HG02763 (cell line): ENCODE measurements around the gene RNF149.
A peak's percentile ranks its signal among the peaks of the same experiment; 100 is the strongest.
"Not testable (repeated sequence)": the region's sequence is repeated elsewhere in the genome, so short reads cannot be mapped to it uniquely, and the experiment has no call there.

Source experiments
- ATAC-seq: cut with Tn5 transposase; IDR thresholded peaks from one replicate; pipeline ENCODE4 v1.9.1; 2021; ENCODE audit warnings: mild to moderate bottlenecking, moderate library complexity; ENCODE audit not compliant: unreplicated experiment

The RNF149 gene

DNA sequence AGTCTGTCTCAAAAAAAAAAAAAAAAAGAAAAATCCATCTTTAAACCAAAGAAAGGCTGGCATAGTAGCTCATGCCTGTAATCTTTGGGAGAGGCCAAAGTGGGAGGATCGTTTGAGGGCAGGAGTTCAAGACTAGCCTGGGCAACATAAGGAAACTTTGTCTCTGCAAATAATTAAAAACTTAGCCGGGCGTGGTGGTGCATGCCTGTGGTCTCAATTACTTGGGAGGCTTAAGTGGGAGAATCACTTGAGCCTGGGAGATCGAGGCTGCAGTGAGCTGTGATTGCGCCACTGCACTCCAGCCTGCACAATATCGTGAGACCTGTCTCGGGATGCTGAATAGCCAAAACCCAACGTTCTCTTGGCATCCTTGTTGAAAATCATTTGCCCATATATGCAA is 49.7 kb downstream of the RNF149 start:
- no peak for ATAC-seq

DNA sequence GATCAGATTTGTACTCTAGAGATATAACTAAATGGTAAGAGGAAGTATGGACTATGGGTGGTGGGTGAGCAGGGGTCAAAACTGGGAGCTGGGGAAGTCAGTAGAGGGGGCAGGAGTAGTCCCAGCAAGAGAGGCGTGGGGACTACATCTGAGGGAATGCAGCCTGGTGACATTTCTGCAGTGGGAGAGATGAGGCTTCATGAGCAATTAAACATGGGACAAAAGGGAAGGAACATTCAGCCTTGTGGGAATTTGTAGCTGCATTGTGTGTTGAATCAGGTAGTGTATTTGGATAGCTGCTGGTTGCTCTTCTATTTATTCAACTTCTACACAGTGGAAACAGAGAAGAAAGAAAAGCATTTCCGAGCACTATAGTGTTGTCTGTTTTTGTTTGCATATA is 52.2 kb downstream of the RNF149 start:
- no peak for ATAC-seq

DNA sequence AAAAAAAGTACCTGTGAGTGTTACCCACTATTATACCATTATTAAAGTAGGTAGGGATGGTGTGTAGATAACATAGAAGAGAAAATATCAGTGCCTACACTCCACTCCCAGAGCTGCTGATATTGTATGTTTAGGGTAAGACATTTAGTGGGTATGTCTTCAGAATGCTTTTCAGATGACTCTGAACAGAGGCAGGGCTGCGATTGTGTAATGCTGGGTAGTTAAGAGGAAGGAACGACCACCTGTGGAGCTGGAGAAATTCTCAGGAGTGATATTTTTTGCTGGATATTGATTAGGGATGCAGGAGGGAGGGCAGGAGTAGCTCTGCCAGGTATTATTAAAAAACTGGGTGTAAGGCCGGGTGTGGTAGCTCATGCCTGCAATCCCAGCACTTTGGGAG is 53.0 kb downstream of the RNF149 start:
- ATAC-seq: no peak

DNA sequence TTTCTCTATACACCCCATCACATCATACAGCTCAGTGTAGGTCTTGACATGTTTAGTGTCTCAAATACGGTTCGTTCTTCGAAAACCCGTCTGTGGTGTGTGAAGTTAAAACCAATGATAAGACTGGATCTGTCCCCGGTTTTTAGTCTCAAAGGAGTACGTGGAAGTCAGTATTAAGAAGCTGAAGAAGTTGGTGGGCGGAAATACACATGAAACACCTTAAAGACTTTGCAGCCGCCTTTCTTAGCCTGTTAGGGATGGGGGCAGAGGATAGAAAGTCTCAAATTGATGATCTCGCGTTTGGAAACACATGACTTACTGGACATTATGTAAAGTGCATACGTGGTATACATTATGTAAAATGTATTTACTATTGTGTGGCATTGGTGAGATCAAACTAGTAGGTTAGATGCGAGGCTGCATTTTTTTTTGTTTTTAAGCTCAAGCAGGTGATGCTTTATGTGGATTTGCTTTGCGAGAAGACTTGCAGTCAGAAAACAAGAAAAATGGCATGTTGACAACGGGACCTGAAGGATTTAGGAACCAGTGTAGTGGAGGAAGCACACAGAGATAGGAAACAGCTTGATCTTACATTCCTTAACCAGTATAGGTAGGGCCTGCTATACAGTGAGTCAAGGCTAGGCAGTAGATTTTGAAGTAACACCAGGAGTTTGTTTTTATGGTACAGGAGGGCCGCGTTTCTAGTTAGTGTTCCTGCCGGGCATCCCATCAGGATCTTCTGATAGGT is 54.6 kb downstream of the RNF149 start:
- no peak for ATAC-seq

DNA sequence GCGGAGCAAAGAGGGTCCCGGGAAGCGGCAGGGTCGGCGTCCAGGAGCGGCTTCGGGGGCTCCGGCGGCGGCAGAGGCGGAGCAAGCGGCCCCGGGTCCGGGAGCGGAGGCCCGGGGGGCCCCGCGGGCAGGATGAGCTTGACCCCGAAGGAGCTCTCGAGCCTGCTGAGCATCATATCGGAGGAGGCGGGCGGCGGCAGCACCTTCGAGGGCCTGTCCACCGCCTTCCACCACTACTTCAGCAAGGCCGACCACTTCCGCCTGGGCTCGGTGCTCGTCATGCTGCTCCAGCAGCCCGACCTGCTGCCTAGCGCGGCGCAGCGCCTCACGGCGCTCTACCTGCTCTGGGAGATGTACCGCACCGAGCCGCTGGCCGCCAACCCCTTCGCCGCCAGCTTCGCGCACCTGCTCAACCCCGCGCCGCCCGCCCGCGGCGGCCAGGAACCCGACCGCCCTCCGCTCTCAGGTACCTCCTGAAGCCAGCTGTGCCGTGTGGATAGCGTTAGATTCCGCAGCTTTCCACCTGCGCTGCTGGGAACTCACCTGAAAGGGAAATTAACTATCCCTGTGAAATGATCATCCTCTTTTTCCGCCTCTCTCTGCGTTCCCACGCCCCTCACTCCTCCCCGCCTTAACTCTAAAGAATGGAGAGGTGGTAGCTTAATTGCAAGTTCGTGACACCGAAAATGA is 55.3 kb downstream of the RNF149 start:
- peak; percentile 48 for ATAC-seq

DNA sequence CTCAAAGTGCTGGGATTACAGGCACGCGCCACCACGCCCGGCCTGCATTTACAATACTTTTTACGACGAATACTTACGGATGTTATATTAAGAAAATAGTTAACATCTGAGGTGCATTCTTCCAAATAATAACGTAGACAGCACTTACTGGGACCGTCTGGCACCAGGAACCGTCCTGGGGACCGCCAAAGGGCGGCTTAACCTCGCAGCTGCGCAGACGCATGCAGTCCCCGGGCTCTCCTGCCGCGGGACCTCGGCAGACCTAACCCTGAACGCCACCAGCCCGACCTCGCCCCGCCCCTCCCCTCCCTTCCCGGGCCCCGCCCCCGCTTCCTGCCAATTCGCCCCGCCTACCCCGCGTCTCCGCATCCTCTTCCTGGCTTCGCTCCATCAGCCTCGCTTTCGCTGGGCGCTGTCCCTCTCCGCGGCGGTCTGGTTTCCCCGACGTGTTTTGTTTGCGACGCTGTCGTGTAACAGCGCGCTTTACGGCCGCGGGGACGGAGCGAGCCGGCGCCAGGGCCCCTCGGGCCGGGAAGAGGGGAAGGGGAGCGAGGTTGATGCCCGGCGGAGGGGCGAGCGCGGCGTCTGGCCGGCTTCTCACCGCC is 56.0 kb downstream of the RNF149 start, which contains the start of gene CNOT11:
Gene CNOT11, plus strand, starts transcription at position 479 of the 605 bp plus-strand sequence. Its CDS starts 79 bp downstream, at position 558.
- peak; percentile 86 for ATAC-seq

DNA sequence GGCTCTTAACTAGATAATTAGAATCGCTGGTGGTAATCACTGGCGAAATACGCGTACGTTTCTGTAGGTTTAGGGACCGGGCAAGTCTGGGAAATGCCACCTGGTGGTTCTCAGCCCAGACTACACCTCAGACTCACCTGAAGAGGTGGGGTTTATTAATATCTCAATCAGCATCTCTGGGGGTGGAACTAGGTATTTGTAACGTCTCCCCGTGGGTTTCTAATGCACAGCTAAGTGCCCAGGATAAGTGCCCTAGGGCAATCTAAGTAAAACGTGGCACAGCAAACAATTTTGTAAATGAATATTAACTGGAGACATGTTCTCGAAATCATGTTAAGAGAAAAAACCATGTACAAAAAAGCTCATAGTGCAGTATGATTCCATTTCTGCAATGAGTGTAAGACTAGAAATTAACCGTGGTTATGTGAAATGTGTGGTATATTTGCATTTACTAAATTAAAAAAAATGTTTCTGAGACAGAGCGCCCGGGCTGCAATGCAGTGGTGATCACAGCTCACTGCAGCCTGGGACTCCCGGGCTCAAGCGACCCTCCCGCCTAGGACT is 56.6 kb downstream of the RNF149 start:
- peak; percentile 45 for ATAC-seq

DNA sequence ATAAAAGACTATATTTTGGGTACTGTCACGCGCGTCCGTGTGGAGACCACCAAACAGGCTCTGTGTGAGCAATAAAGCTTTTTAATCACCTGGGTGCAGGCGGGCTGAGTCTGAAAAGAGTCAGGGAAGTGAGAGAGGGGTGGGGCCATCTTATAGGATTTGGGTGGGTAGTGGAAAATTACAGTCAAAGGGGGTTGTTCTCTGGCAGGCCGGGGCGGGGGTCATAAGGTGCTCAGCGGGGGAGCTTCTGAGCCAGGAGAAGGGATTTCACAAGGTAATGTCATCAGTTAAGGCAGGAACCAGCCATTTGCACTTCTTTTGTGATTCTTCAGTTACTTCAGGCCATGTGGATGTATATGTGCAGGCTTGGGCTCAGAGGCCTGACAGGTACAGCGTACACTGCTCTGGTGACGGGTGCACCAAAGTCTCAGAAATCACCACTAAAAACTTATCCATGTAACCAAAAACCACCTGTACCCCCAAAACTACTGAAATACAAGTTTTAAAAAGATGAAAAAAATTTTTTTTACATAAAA is 57.2 kb downstream of the RNF149 start:
- not testable (repeated sequence) for ATAC-seq

DNA sequence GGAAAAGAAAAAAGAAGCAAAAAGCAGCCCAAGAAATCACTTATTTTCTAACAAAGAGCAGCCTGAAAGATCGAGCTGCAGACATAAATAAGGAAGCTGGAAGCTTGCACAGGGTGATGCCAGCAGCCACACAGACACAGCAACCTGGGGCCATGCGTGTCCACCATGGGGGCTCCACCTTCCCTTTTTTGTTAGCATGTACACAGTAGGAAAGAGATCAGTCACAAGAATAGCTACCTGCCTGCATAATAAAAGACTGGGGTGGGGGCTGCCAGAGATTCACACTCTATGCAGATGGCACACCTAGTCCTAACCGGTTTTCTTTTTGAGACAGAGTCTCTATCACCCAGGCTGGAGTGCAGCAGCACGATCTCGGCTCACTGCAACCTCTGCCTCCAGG is 58.7 kb downstream of the RNF149 start:
- no peak for ATAC-seq

DNA sequence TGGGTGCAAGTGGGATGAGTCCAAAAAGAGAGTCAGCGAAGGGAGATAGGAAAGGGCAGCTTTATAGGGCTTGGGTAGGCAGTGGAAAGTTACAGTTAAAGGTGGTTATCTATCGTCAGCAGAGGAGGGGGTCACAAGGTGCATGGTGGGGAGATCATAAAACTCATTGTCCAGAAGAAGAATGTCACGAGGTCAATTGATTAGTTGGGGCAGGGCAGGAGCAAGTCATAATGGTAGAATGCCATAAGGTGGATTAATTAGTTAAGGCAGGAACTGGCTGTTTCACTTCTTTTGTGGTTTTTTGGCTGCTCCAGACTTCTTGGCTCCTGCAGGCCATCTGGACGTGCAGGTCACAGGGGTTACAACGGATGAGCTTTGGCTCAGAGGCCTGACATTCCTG is 59.7 kb downstream of the RNF149 start:
- ATAC-seq: not testable (repeated sequence)

DNA sequence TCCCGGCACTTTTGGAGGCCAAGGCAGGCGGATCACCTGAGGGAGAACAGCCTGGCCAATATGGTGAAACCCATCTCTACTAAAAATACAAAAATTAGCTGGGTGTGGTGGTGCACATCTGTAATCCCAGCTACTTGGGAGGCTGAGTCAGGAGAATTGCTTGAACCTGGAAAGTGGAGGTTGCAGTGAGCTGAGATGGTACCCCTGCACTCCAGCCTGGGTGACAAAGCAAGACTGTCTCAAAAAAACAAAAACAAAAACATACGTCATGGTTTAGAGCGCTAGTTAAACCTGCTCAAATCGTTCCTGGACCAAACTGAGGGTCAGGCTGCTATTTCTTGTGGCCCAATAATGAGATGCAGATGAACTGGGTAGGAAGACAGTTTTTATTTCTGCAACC is 63.0 kb downstream of the RNF149 start:
- not testable (repeated sequence) for ATAC-seq

DNA sequence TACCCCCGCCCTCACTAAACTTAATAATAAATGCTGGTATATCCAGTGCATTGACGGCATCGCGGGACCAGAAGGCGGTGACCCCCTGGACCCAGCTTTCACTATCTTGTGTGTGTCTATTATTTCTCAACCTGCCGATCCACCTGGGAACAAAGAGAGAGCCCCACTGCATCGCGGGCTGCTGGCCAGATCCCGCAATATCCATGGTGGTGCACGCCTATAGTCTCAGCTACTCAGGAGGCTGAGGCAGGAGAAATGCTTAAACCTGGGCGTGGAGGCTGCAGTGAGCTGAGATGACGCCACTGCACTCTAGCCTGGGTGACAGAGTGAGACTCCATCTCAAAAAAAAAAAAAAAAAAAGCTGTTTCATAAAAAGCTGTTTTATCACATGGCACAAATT is 63.6 kb downstream of the RNF149 start:
- not testable (repeated sequence) for ATAC-seq

DNA sequence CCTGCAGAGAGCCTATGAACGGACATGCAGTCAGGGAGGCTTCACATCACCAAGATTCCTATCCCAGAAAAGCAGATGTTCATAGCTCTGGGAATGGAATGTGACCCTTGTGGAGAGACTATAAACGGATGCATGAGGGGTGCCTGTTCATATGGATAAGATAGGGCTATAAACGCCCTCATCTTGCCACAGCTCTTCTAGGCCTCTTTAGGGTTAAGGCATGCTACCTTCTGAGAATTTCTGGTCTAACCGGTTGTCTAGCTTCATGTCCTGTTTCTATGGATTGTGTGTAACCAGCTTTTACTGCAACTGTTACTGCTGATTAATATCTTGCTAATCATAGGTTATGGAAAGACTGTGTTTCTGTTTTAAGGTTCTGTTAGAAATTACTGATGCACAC is 64.1 kb downstream of the RNF149 start:
- ATAC-seq: not testable (repeated sequence)

DNA sequence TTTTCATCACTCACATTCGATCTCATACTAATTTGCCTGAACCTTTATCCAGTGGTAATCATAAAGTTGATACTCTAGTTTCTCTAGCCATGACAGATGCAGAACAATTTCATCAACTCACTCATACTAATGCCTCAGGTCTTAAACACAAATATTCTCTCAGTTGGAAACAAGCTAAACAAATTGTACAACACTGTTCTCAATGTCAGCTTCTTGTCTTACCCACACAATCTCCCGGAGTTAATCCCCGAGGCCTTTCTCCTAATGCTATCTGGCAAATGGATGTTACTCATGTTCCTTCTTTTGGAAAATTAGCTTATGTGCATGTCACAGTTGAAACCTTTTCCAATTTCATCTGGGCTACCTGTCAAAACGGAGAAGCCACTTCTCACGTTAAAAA is 67.3 kb downstream of the RNF149 start:
- ATAC-seq: no peak

DNA sequence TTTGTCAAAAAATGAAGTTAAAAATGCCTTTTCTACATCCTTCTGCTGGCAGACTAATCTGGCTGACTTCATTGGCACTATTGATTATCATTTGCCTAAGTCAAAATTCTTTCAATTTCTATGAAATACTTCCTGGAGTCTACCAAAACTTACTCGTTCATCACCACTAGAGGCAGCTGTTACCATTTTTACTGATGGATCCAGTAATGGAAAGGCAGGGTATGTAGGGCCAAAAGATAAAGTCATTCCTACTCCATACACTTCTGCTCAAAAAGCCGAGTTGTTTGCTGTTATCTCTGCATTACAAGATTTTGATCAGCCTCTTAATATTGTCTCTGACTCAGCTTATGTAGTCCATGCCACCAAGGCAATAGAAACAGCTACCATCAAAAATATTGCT is 67.8 kb downstream of the RNF149 start:
- ATAC-seq: not testable (repeated sequence)

DNA sequence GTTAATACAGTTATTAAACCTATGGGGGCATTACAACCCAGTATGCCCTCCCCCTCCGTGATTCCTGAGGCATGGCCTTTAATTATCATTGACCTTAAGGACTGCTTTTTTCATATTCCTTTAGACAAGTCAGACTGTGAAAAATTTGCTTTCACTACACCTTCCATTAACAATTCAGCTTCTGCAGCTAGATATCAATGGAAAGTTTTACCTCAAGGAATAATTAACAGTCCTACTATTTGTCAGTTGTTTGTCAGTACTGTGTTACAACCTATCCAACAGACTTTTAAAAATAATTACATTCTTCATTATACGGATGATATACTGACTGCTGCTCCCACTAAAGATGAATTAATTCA is 68.8 kb downstream of the RNF149 start:
- not testable (repeated sequence) for ATAC-seq

DNA sequence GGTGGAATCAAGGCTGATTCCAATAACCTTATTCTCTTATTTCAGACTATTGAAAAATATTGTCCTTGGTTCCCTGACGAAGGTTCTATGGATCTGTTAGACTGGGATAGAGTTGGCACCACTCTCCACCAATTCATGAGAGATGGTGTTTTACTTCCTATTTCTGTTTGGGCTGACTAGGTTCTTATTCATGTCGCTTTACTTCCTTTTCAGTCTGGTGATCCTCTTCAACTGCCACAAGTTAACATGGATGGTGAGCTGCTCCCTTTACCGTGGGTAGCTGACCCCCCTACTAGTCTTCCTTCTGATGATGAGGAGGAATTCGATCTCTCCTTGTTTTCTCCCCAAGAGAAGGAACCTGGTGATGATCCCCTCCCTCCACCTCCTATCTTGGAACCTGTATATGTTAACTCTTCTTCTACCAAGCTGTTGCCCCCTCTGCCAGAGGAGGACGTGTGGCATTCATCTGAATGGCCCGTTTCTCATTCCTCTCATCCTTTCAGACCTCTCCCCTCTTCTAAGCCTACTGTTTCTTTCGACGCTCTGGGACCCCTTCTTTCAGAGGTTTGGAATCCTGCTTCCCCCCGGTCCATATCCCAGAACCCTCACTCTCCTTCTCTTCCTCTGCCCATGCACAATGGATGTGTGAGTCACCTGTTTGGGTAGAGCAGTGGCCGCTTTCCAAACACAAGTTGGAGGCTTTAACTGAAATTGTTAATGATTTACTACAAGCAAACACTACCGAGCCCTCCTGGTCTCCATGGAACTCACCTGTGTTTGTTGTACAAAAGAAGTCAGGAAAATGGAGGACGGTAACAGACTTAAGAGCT is 69.4 kb downstream of the RNF149 start:
- no peak for ATAC-seq

DNA sequence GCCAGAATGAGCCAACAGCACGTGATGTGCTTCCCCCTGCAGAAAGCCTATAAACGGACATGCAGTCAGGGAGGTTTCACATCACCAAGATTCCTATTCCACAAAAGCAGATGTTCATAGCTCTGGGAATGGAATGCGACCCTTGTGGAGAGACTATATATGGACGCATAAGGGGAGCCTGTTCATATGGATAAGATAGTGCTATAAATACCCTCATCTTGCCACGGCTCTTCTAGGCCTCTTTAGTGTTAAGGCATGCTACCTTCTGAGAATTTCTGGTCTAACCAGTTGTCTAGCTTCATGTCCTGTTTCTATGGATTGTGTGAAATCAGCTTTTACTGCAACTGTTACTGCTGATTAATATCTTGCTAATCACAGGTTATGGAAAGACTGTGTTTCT is 70.6 kb downstream of the RNF149 start:
- ATAC-seq: not testable (repeated sequence)

DNA sequence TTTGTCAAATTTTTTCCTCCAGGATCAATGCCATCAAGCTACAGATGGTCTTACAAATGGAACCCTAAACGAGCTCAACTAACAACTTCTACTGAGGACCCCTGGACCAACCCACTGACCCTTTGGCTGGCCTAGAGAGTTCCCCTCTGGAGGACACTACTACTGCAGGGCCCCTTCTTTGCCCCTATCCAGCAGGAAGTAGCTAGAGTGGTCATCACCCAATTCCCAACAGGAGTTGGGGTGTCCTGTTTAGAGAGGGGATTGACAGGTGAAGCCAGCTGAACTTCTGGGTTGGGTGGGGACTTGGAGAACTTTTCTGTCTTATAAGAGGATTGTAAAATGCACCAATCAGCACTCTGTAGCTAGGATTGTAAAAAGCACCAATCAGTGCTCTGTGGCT is 72.5 kb downstream of the RNF149 start:
- ATAC-seq: not testable (repeated sequence)

DNA sequence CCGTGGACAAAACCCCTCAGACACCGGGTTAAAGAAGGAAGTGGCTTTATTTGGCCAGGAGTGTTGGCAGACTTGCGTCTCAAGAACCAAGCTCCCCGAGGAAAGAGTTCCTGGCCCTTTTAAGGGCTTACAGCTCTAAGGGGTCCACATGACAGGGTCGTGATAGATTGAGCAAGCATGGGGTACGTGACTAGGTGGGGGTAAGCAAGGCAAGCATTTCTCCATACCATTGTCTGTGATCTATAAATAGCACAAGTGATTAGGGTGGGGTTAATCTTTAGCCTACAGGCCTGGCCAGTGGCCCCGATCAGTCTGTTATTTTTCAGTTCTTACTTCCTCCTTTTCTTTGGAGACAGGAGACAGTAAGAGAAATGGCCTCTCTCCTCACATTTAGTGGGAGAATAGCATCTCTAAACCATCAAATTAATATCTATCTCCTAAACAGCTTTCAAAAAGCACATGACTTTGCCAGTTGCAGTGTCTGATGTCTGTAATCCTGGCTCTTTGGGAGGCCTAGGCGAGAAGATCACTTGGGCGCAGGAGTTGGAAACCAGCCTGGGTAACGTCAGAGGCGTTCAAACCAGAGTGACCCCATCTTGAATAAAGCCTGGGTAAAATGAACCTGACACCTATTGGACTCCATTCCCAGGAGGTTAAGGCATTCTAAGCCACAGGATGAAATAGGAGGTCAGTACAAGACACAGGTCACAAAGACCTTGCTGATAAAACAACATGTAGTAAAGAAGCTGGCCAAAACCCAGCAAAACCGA is 74.1 kb downstream of the RNF149 start:
- ATAC-seq: no peak
